ENCODE results near the gene LAMA5.

Gene LAMA5

DNA sequence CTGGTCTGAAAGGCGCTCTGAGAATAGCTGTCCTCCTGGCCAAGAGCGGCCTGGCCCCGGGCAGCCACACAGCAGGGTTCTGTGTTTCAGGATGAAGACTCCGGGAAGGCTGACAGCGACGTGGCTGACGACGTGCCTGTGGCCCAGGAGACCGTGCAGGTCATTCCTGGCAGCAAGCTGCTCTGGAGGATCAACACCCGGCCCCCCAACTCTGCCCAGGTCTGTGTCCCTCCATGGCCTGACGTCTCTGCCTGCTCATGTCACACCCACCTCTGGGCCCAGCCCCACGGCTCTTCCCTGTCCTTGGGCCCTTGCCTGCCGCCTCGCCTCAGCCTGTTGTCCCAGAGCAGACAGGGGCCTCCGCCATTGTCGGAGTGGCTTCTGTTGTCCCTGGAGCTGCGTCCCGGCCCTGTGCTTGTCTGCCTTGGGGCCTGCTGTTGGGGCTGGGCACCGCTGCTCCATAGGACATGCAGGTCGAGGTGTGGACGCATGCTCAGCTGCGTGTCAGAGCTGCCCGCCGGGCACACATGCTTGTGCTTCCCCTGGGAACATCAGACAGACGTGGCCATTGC lies 80.5 kb downstream of the LAMA5 start:
- no peak for DNase-seq (ENCODE audit: low read depth)

DNA sequence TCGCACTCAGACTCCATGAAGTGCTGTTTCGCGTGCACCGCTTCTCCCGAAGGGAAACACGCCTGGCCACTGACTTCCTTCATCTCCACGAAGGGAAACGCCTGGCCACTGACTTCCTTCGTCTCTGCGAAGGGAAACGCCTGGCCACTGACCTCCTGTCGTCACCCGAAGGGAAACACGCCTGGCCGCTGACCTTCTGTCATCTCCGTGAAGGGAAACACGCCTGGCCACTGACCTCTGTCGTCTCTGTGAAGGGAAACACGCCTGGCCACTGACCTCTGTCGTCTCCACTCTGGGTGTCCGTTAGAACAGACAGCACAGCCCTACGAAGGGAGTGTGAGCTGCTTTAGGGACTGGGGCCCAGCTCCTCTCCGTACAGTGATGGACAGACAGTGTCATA lies 81.4 kb downstream of the LAMA5 start:
- no peak for DNase-seq (ENCODE audit: low read depth)

DNA sequence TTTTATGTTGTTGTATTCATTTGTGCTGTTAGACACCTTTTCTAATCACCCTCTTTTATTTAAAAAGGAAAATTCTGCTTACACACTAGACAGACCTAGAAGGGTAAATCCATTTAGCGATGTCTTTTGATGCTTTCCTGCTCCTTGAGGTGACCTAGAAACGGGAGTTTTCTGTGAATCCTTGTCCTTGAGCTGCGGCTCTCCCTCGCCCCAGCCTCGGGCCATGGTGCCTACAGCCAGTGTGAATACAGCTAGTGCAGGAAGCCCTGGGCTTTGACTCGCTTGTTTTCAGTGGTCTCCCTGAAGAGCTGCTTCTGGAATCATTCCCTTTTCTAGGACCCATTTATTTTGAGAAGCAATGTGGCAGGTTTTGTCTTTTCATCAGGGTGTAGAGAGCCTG lies 82.0 kb downstream of the LAMA5 start:
- no peak for DNase-seq (ENCODE audit: low read depth)

DNA sequence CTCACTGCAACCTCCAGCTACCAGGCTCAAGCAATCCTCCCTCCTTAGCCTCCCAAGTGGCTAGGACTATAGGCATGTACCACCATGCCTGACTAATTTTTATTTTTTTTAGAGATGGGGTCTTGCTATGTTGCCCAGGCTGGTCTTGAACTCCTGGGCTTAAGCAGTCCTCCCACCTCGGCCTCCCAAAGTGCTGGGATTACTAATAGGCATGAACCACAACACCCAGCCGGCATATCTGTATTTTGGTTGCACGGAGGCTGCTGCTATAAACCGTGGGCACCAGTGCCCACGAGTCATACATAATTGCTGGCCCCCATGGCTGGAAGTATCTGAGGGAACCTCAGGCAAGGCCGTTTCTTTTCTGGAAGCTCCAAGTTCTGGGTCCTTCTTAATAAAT lies 82.7 kb downstream of the LAMA5 start:
- no peak for DNase-seq (ENCODE audit: low read depth)

DNA sequence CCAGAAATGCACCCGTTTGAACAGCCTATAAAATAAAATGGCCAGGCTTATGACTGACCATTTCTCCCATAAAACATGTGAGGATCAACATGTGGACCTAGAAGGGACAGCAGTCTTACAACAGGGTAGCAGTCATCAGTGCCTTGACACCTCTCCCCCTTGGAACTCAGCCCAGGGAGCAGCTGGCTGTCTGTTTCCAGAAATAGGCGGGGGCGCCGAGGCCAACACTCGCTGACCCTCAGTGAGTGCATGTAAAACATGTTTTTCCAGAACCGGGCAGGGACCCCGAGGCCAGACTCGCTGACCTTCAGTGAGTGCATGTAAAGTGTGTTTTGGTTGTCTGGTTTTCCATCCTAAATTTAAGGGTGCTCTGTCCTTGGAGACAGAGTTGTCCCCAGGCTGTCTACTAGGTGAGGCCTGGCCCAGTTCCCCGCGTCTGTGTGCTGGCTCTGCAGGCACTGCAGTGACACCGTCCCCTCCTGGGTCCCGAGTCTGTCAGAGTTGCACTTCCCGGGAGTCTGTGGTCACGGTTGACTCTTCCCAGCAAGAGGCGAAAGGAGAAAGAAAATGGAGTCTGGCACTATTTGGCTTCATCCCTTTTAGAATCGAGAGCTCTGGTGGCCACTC lies 84.1 kb downstream of the LAMA5 start:
- no peak for DNase-seq (ENCODE audit: low read depth)

DNA sequence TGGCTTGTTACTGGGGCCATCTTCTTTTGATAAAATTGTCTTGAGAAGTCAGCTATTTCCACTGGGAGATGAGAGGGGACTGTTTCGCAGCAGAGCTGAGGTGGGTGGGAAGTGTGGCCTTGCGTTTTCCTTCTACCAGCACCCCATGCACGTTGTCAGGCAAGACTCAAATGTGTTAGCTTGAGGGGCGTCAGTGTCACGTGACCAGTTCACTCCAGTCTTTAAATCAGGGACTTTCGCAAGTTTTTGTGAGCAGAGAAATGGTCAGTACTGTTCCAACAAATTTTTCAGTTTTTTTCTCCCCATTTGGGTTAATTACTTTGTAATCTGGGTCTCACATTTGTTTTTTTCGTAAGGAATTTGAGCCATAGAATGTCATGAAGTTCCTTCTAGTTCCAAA lies 85.0 kb downstream of the LAMA5 start:
- no peak for DNase-seq (ENCODE audit: low read depth)

DNA sequence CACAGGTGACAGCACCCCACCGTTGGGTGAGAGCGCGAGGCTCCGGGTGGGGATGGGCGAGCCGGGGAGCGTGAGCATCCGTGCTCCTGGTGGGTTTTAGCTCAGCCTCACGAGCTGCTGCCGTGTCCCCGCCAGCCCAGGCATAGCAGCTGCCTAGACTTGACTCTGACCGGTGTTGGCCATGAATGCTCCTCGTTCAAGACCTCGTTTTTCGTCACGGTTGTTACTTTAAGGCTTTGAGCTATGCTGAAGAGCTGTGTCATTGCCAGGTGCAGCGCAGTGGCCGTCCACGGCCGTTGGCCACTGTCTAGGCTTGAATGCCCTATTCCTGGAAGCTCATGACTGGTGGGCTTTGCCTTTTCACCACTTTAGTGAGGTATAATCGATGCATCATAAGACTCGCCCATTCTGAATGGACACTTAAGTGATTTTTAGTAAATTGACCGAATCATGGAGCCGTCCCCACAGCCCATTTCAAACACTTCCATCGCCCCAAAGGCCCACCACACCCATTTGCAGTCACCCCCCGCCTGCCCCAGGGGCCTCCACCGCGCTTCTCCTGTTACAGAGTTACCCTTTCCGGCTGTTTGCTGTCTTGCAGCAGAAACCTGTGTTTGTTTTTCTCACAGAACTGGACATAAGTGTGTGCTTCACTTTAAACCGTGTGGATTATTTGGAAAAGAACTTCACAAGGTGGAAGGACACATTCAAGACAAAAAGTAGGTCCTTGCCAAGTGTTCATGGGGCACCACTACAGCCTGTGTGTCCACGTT lies 85.8 kb downstream of the LAMA5 start:
- no peak for DNase-seq (ENCODE audit: low read depth)

DNA sequence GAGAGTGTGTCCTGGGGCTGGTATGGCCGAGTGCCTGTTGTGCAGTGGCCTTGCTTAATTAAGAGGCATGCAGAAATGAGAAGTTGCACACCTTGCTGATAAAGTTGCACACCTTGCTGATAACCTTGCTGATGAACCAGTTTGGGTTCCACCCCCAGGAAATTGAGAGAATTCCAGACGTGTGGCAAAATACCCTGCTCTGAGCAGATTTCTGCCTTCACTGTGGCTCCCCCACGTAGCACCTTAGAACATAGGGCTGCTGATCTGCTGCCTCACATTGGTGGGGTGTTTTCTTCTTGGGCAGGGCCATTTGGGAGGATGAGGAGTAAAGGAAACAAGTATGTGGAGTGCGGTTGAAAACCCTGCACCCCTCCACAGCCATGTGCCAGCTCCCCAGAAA lies 86.8 kb downstream of the LAMA5 start:
- no peak for DNase-seq (ENCODE audit: low read depth)

DNA sequence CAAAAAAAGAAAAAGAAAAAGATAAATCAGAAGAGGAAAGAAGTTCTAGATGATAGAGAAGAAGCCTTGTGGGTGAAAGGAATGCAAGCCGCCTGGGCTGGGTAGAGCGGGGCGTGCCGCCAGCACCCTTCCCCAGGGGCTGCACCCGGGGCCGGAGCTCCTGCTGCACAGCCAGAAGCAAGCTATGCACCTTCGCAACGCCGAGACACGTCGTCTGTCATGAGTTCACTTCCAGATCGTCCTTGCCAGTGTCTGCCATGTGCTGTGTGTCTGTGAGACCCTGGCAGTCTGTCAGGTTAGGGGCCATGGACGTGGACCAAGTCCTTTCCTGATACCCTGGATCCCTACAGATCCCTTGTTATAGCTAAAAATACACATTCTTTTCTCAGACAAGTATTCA lies 89.9 kb downstream of the LAMA5 start:
- no peak for DNase-seq (ENCODE audit: low read depth)

DNA sequence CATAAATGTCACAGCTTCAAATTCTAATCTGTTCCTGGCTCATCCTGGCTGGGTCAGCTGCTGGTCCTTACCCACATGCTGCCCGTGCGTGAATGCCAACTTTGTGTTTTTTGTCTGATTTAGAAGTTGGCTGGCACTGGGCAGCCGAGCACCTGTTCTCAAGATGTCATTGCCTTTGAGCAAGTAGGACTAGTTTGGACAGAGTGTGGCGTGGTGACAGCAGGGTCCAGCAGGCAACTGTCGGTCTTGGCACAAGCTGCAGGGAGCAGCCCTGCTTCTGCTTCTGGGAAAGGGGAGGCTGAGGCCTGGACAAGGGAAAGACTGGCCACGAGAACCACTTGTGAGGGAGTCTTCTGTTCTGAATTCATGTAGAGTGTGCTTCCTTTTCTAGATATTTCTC lies 90.7 kb downstream of the LAMA5 start:
- DNase-seq (ENCODE audit: low read depth) = no peak

DNA sequence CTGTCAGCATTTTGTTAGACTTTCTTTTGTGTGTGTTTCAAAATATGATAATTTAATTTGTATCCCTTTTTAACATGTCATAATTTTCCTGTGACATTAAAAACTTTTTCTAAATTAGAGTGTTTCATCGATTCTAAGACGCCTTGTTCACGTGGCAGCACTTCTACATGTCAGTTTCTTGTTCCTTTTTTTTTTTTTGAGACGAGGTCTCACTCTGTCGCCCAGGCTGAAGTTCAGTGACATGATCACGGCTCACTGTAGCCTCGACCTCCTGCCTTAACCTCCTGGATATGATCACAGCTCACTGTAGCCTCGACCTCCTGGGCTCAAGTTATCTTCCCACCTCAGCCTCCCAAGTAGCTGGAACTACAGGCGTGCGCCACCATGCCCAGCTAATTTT lies 91.9 kb downstream of the LAMA5 start:
- DNase-seq (ENCODE audit: low read depth) = no peak

DNA sequence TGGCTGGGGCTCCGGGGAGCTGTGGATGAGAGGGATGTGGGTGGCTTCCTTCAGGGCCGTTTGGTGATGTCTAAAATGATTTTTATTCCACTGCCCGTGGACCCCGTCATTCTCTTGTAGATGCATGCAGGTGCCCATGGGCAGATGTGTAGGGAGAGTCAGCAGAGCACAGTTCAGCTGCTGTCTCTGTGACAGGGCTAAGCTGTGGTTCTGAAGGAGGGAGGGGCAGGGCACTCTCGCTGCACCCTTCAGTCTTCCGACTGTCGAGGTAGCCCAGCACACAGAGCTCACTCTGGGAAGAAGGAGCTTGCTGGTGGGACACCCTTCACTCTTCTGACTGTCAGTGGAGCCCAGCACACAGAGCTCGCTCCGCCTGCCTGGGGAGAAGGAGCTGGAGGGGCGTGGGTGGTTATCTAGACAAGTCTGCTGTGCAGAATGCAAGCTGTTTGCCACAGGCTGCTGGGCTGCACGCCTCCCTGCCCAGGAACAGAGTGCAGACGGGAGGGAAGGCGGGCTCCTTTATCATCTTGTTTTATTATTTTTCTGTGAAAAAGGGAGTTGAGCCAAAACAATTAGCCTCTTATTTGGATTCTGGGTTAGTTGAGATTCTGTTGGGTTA lies 92.7 kb downstream of the LAMA5 start:
- no peak for DNase-seq (ENCODE audit: low read depth)

DNA sequence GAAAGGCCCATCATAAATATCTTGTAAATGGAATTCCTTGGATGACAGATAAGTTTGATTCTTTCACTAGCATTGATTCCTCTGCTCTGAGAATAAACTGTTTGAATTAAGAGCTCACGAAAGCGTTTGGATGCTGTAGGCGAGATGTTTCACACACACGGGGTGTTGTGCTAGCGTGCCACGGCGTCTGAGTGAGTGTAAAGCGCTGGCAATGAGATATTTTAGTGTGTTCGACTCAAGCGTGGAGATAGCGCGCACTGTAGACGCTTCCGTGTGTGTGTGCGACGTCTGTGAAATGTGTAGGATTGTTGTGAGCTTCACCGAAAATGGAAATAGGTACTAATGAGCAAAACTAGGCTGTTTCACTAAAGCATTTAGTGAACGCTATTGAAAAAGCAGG lies 93.7 kb downstream of the LAMA5 start:
- no peak for DNase-seq (ENCODE audit: low read depth)

DNA sequence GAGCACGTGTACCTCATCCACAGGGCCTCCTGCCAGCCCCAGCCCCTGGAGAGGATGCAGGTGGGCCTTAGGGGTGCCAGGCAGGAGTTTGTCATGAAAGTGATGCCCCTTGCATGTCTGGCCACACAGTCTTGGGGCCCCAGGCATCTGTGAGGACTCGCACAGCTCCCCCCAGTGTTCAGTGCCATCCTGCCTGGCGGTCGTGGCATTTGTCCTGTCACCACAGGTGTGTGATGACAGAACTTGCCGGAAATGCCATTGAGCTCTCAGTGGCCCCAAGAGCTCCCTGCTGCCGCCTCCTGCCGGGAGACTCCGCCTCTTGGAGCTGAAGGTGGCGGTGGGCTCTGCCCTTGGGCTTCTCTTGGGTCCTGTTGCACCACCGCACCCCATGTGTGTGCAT lies 94.9 kb downstream of the LAMA5 start:
- no peak for DNase-seq (ENCODE audit: low read depth)

DNA sequence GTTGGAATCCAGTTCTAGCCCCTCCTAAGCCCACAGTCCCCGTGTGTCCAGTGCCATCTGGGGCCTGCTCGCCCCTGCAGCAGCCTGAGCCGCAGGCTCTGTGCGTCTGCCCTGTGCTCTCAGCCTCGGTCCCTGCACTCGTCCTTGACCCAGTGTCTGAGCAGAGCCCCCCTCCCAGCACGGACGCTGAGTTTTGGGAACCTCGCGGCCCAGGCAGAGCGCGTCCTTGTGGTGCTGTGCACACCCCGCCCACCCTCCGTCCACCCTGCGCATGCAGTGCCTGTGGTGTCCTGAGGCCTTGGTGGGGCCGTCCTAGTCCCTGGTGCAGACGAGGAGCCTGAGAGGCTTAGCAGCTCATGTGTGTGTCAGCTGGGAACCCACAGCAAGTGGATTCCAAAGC lies 97.2 kb downstream of the LAMA5 start:
- no peak for DNase-seq (ENCODE audit: low read depth)

DNA sequence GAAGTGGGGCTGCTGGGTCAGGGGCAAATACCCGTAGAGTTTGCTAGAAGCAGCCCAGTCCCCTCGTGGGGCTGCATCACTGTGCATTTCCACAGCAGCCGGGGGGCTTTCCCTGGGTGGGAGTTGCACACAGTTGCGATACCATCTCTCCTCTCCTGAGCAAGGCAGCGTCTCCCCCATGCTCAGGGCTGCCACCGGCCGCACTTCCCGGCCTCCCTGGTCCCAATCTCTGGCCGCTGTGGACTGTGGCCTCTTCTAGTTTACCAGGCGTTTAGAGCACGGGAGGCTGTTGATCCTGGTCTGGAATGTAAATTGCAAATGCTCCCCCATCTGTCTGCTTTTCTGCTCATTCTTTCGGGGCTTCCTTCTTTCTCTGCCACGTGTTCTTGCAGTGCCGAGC lies 97.7 kb downstream of the LAMA5 start:
- DNase-seq (ENCODE audit: low read depth) = no peak

DNA sequence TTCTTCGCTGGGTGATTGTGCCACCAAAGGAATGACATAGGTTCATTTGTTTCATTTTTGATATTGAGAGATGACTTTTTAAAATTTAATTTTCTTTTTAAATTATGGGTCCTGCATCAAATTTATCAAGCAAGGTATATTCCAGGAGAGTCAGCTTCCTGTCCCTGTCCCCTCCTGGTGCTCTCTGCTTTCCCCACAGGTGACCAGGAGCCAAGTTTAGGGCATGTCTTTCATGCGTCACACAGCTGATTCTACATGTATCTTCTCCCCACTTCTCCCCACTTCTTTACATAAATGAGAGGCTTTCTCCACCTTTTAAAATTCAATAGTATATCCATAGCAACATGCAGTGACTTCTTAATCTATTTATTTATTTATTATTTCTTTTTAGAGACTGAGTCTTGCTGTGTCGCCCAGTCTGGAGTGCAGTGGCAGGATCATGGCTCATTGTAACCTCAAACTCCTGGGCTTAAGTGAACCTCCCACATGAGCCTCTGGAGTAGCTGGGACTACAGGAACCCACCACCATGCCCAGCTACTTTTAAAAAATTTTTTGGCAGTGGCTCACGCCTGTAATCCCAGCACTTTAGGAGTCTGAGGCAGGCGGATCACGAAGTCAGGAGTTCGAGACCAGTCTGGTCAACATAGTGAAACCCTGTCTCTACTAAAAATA lies 98.7 kb downstream of the LAMA5 start:
- DNase-seq (ENCODE audit: low read depth) = no peak

DNA sequence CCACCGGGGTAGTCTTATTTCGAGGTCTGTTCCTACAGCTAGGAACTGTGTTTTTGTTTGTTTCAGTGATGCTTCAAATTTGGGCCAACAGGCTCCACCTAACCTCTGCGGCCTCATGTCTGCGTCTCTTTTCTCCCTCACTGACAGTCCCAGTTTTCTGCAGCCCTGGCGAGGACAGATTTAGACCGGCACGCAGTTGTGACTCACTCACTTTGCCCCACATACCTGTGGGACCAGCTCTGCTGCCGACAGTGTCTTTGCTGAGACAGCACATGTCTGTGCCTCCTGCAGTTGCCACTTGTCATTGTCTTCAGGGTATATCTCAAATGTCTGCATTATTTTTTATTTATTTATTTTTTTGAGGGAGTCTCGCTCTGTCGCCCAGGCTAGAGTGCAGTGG lies 99.6 kb downstream of the LAMA5 start:
- no peak for DNase-seq (ENCODE audit: low read depth)

DNA sequence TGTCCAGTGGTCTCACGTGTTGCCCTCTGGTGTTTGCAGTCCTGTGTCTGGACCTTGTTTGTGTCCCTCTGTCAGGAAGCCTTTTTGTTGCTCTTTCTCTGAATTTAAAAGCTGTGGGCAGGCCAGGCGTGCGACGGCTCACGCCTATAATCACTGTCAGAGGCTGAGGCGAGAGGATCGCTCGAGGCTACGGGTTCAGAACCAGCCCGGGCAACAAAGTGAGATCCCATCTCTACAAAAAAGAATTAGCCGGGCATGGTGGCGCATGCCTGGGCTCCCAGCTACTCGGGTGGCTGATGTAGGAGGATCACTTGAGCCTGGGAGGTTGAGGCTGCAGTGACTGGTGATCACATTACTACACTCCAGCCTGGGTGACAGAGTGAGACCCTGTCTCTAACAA lies 100.3 kb downstream of the LAMA5 start:
- no peak for DNase-seq (ENCODE audit: low read depth)

DNA sequence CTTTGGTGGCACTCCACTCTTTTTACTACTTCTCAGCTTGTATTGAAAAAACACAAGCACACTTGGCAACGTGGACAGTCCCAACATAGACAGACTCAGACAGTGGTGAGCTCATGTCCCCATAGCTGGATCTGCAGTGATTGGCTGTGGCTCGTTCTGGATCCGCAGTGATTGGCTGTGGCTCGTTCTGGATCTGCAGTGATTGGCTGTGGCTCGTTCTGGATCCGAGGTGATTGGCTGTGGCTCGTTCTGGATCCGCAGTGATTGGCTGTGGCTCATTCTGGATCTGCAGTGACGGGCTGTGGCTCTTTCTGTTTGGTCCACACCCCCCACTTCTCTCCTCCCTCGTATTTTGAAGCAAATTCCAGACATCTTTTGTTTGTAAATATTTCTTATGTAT lies 100.8 kb downstream of the LAMA5 start:
- no peak for DNase-seq (ENCODE audit: low read depth)

DNA sequence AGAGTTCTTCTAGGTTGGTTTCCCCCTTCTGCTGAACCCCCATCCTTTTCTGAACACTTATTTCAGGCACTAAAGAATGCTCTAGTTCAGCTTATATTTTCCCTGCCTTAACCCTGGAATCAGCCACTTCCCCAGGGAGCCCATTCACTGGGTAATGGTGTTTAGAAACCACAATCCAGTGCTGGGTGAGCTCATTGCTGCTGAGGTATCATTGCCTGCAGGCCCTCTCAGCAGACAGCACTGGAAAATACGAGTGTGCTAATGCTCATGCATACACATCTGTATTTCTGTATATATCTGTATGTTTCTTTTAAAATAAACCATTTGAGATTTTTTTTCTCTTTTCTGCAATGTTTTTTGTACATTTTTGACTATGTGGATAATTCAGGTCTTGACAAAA lies 101.7 kb downstream of the LAMA5 start:
- DNase-seq (ENCODE audit: low read depth) = no peak

DNA sequence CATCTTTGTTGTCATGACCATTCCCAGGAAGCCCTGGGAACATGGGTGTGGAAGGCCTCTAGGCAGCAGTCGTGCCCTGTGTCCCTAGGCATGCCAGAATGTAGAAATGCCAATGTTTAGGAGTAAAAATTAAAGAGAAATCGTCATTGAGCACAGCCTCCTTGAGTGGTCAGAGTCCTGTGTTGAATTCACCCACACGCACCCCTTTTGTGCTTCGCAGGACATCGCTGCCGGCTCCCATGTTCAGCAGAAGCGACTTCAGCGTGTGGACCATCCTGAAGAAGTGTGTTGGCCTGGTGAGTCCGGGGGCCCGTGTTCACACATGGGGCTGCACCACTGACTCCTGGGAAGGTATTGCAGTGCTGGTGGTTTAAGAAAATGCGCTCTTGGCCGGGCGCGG lies 103.7 kb downstream of the LAMA5 start:
- no peak for DNase-seq (ENCODE audit: low read depth)

DNA sequence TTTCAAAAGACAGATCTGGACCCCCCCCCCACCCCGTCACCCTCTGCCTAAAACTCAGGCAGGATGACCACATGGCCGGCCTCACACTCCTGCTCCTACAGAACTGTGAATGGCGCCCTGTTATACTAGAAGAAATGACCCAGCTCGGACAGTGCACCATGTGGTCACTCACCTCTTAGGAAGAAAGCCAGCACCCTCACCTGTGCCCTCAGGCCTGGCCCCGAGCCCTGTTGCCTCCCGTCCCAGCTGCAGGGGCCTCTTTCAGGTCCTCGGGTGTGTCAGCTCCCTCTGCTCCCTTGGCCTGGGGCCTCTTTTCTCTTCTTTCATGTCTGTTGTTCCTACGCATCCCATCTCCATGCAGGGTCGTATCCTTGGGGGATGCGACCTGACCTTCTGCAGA lies 105.0 kb downstream of the LAMA5 start:
- DNase-seq (ENCODE audit: low read depth) = no peak
